Measurements from ENCODE around the gene MARCHF10.

MARCHF10 gene

GRCh38 chr17:62821189-62822079 is 13.3 kb upstream of the MARCHF10 start:
- Histone ChIP-seq H3K4me3 (ENCODE audit: insufficient read depth, low read depth, low read length, poor library complexity, severe bottlenecking) (no peak overlapping the region), H3K27me3 (replicated peaks; ENCODE audit: control insufficient read depth, insufficient read depth, low read length, poor library complexity, severe bottlenecking) (no peaks in the 10 kb centered on the region), H3K27ac (ENCODE audit: insufficient read depth, low read length, poor library complexity, severe bottlenecking) (no peak overlapping the region), H3K36me3 (ENCODE audit: control insufficient read depth, insufficient read depth, low read length) (no peaks in the 10 kb centered on the region), H3K4me1 (ENCODE audit: control insufficient read depth, insufficient read depth, low read length, poor library complexity, severe bottlenecking) (no peaks in the 10 kb centered on the region), H3K9me3 (ENCODE audit: control insufficient read depth, low read length) (no peaks in the 10 kb centered on the region)
- no peak for DNase-seq

- H3K9me3 ChIP-seq (ENCODE audit: control insufficient read depth, low read length) = no peaks in the 10 kb centered on the region
- no peak overlapping the region for H3K27ac ChIP-seq (ENCODE audit: insufficient read depth, low read length, poor library complexity, severe bottlenecking)
- no peaks in the 10 kb centered on the region for H3K4me1 ChIP-seq (ENCODE audit: control insufficient read depth, insufficient read depth, low read length, poor library complexity, severe bottlenecking)
- H3K36me3 ChIP-seq (ENCODE audit: control insufficient read depth, insufficient read depth, low read length) = no peaks in the 10 kb centered on the region
- no peaks in the 10 kb centered on the region for H3K27me3 ChIP-seq (replicated peaks; ENCODE audit: control insufficient read depth, insufficient read depth, low read length, poor library complexity, severe bottlenecking)
- DNase-seq = no peak
- H3K4me3 ChIP-seq (ENCODE audit: insufficient read depth, low read depth, low read length, poor library complexity, severe bottlenecking) = no peak overlapping the region
Measured at GRCh38 chr17:62819511-62820221, 11.6 kb upstream of the MARCHF10 start.

GRCh38 chr17:62818526-62818925 is 10.4 kb upstream of the MARCHF10 start:
- H3K9me3 ChIP-seq (ENCODE audit: control insufficient read depth, low read length) = no peaks in the 10 kb centered on the region
- no peak overlapping the region for H3K4me3 ChIP-seq (ENCODE audit: insufficient read depth, low read depth, low read length, poor library complexity, severe bottlenecking)
- no peaks in the 10 kb centered on the region for H3K4me1 ChIP-seq (ENCODE audit: control insufficient read depth, insufficient read depth, low read length, poor library complexity, severe bottlenecking)
- DNase-seq = no peak
- no peaks in the 10 kb centered on the region for H3K36me3 ChIP-seq (ENCODE audit: control insufficient read depth, insufficient read depth, low read length)
- H3K27ac ChIP-seq (ENCODE audit: insufficient read depth, low read length, poor library complexity, severe bottlenecking) = no peak overlapping the region
- no peaks in the 10 kb centered on the region for H3K27me3 ChIP-seq (replicated peaks; ENCODE audit: control insufficient read depth, insufficient read depth, low read length, poor library complexity, severe bottlenecking)

GRCh38 chr17:62816282-62816839 is 8.2 kb upstream of the MARCHF10 start:
- no peaks in the 10 kb centered on the region for H3K36me3 ChIP-seq (ENCODE audit: control insufficient read depth, insufficient read depth, low read length)
- no peak overlapping the region for H3K4me3 ChIP-seq (ENCODE audit: insufficient read depth, low read depth, low read length, poor library complexity, severe bottlenecking)

GRCh38 chr17:62809656-62810055 is 1.5 kb upstream of the MARCHF10 start:
- H3K4me1 ChIP-seq (ENCODE audit: control insufficient read depth, insufficient read depth, low read length, poor library complexity, severe bottlenecking) = no peaks in the 10 kb centered on the region
- DNase-seq = no peak
- H3K27me3 ChIP-seq (replicated peaks; ENCODE audit: control insufficient read depth, insufficient read depth, low read length, poor library complexity, severe bottlenecking) = no peaks in the 10 kb centered on the region
- H3K36me3 ChIP-seq (ENCODE audit: control insufficient read depth, insufficient read depth, low read length) = no peaks in the 10 kb centered on the region
- no peak overlapping the region for H3K27ac ChIP-seq (ENCODE audit: insufficient read depth, low read length, poor library complexity, severe bottlenecking)
- H3K4me3 ChIP-seq (ENCODE audit: insufficient read depth, low read depth, low read length, poor library complexity, severe bottlenecking) = no peak overlapping the region
- H3K9me3 ChIP-seq (ENCODE audit: control insufficient read depth, low read length) = no peaks in the 10 kb centered on the region

More at GRCh38 chr17:62816282-62816839, 8.2 kb upstream of the MARCHF10 start:
- DNase-seq = no peak
- H3K9me3 ChIP-seq (ENCODE audit: control insufficient read depth, low read length) = no peaks in the 10 kb centered on the region
- H3K4me1 ChIP-seq (ENCODE audit: control insufficient read depth, insufficient read depth, low read length, poor library complexity, severe bottlenecking) = no peaks in the 10 kb centered on the region
- H3K27me3 ChIP-seq (replicated peaks; ENCODE audit: control insufficient read depth, insufficient read depth, low read length, poor library complexity, severe bottlenecking) = no peaks in the 10 kb centered on the region
- no peak overlapping the region for H3K27ac ChIP-seq (ENCODE audit: insufficient read depth, low read length, poor library complexity, severe bottlenecking)

GRCh38 chr17:62808576-62808970 is 459 bp upstream of the MARCHF10 start:
- Histone ChIP-seq H3K36me3 (ENCODE audit: control insufficient read depth, insufficient read depth, low read length) (no peaks in the 10 kb centered on the region), H3K9me3 (ENCODE audit: control insufficient read depth, low read length) (no peaks in the 10 kb centered on the region), H3K27me3 (replicated peaks; ENCODE audit: control insufficient read depth, insufficient read depth, low read length, poor library complexity, severe bottlenecking) (no peaks in the 10 kb centered on the region), H3K27ac (ENCODE audit: insufficient read depth, low read length, poor library complexity, severe bottlenecking) (no peak overlapping the region), H3K4me1 (ENCODE audit: control insufficient read depth, insufficient read depth, low read length, poor library complexity, severe bottlenecking) (no peaks in the 10 kb centered on the region), H3K4me3 (ENCODE audit: insufficient read depth, low read depth, low read length, poor library complexity, severe bottlenecking) (no peak overlapping the region)
- DNase-seq = no peak

- Histone ChIP-seq H3K4me3 (ENCODE audit: insufficient read depth, low read depth, low read length, poor library complexity, severe bottlenecking) (no peak overlapping the region), H3K27me3 (replicated peaks; ENCODE audit: control insufficient read depth, insufficient read depth, low read length, poor library complexity, severe bottlenecking) (no peaks in the 10 kb centered on the region), H3K27ac (ENCODE audit: insufficient read depth, low read length, poor library complexity, severe bottlenecking) (no peak overlapping the region), H3K36me3 (ENCODE audit: control insufficient read depth, insufficient read depth, low read length) (no peaks in the 10 kb centered on the region), H3K9me3 (ENCODE audit: control insufficient read depth, low read length) (no peaks in the 10 kb centered on the region), H3K4me1 (ENCODE audit: control insufficient read depth, insufficient read depth, low read length, poor library complexity, severe bottlenecking) (no peaks in the 10 kb centered on the region)
- no peak for DNase-seq
Measured at GRCh38 chr17:62805234-62805633, 2.9 kb downstream of the MARCHF10 start.

- H3K27ac ChIP-seq (ENCODE audit: insufficient read depth, low read length, poor library complexity, severe bottlenecking) = no peak overlapping the region
- DNase-seq = no peak
- no peaks in the 10 kb centered on the region for H3K4me1 ChIP-seq (ENCODE audit: control insufficient read depth, insufficient read depth, low read length, poor library complexity, severe bottlenecking)
Measured at GRCh38 chr17:62804822-62805221, 3.3 kb downstream of the MARCHF10 start.

GRCh38 chr17:62804025-62804424 is 4.1 kb downstream of the MARCHF10 start:
- Histone ChIP-seq H3K4me3 (ENCODE audit: insufficient read depth, low read depth, low read length, poor library complexity, severe bottlenecking) (no peak overlapping the region), H3K27ac (ENCODE audit: insufficient read depth, low read length, poor library complexity, severe bottlenecking) (no peak overlapping the region), H3K36me3 (ENCODE audit: control insufficient read depth, insufficient read depth, low read length) (no peaks in the 10 kb centered on the region), H3K9me3 (ENCODE audit: control insufficient read depth, low read length) (no peaks in the 10 kb centered on the region), H3K27me3 (replicated peaks; ENCODE audit: control insufficient read depth, insufficient read depth, low read length, poor library complexity, severe bottlenecking) (no peaks in the 10 kb centered on the region), H3K4me1 (ENCODE audit: control insufficient read depth, insufficient read depth, low read length, poor library complexity, severe bottlenecking) (no peaks in the 10 kb centered on the region)
- no peak for DNase-seq

More at GRCh38 chr17:62804822-62805221, 3.3 kb downstream of the MARCHF10 start:
- Histone ChIP-seq H3K9me3 (ENCODE audit: control insufficient read depth, low read length) (no peaks in the 10 kb centered on the region), H3K36me3 (ENCODE audit: control insufficient read depth, insufficient read depth, low read length) (no peaks in the 10 kb centered on the region), H3K4me3 (ENCODE audit: insufficient read depth, low read depth, low read length, poor library complexity, severe bottlenecking) (no peak overlapping the region), H3K27me3 (replicated peaks; ENCODE audit: control insufficient read depth, insufficient read depth, low read length, poor library complexity, severe bottlenecking) (no peaks in the 10 kb centered on the region)

Measured in effector memory CD4-positive, alpha-beta T cell (primary cell).